Endothelial cell (in vitro differentiated cells): ENCODE measurements around the gene SAP30L. TPM values are rescaled to one million over a fixed set of nuclear protein-coding genes. Genes with fewer than 3 reads are reported as not detected.
A peak's percentile ranks its signal among the peaks of the same experiment; 100 is the strongest.

Experiments
- DNase-seq: peaks from one replicate; pipeline ENCODE4 v3.0.0; 2021; ENCODE audit warnings: low spot score
- H3K27ac Mint-ChIP-seq: one replicate; pipeline ENCODE4 v1.8.0; 2021; ENCODE audit warnings: mixed read lengths, inconsistent platforms; ENCODE audit not compliant: unreplicated experiment
- H3K27me3 Mint-ChIP-seq: one replicate; pipeline ENCODE4 v1.8.0; 2021; ENCODE audit warnings: mild to moderate bottlenecking, moderate library complexity, mixed read lengths, inconsistent platforms; ENCODE audit not compliant: unreplicated experiment
- H3K36me3 Mint-ChIP-seq: one replicate; pipeline ENCODE4 v1.8.0; 2021; ENCODE audit warnings: mild to moderate bottlenecking, low read depth, mixed read lengths, inconsistent platforms; ENCODE audit not compliant: unreplicated experiment
- H3K4me1 Mint-ChIP-seq: one replicate; pipeline ENCODE4 v1.8.0; 2021; ENCODE audit warnings: mild to moderate bottlenecking, mixed read lengths, inconsistent platforms; ENCODE audit not compliant: unreplicated experiment
- H3K4me3 Mint-ChIP-seq: one replicate; pipeline ENCODE4 v1.8.0; 2021; ENCODE audit warnings: mild to moderate bottlenecking, mixed read lengths, inconsistent platforms; ENCODE audit not compliant: unreplicated experiment
- H3K9me3 Mint-ChIP-seq: one replicate; pipeline ENCODE4 v1.8.0; 2021; ENCODE audit warnings: mixed read lengths, inconsistent platforms; ENCODE audit not compliant: unreplicated experiment
- total RNA-seq: library from RNA; stranded (reverse); fragmentation: NEBNext Ultra II Directional; extraction: Animal tissue kit (Norgen Biotek cat#: 25700); gene quantifications from one replicate; pipeline ENCODE4 v1.2.1, GENCODE V29; 2021; ENCODE audit not compliant: unreplicated experiment
- TF ChIP-seq, protein P1 (sequence below): fragments of 200-600 bp; sonication (generic); IDR thresholded peaks from one replicate; pipeline ENCODE4 v1.5.0; 2021; ENCODE audit warnings: antibody characterized with exemption; ENCODE audit not compliant: unreplicated experiment

Gene SAP30L
- total RNA-seq, 1 donor from 2014 or later, result 40.8 TPM

- H3K36me3 Mint-ChIP-seq, result peaks cover 30% of the 10 kb centered on the region
- TF ChIP-seq, protein P1, sequence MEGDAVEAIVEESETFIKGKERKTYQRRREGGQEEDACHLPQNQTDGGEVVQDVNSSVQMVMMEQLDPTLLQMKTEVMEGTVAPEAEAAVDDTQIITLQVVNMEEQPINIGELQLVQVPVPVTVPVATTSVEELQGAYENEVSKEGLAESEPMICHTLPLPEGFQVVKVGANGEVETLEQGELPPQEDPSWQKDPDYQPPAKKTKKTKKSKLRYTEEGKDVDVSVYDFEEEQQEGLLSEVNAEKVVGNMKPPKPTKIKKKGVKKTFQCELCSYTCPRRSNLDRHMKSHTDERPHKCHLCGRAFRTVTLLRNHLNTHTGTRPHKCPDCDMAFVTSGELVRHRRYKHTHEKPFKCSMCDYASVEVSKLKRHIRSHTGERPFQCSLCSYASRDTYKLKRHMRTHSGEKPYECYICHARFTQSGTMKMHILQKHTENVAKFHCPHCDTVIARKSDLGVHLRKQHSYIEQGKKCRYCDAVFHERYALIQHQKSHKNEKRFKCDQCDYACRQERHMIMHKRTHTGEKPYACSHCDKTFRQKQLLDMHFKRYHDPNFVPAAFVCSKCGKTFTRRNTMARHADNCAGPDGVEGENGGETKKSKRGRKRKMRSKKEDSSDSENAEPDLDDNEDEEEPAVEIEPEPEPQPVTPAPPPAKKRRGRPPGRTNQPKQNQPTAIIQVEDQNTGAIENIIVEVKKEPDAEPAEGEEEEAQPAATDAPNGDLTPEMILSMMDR, result no peak
- no peaks in the 10 kb centered on the region for H3K9me3 Mint-ChIP-seq
- peaks cover 3% of the 10 kb centered on the region for H3K4me1 Mint-ChIP-seq
- no peak overlapping the region for H3K27ac Mint-ChIP-seq
- H3K27me3 Mint-ChIP-seq, result no peaks in the 10 kb centered on the region
- no peak overlapping the region for H3K4me3 Mint-ChIP-seq
- DNase-seq, result no peak
These were observed 8.4 kb upstream of the SAP30L start for GRCh38 chr5:154437281-154437965.

DNA sequence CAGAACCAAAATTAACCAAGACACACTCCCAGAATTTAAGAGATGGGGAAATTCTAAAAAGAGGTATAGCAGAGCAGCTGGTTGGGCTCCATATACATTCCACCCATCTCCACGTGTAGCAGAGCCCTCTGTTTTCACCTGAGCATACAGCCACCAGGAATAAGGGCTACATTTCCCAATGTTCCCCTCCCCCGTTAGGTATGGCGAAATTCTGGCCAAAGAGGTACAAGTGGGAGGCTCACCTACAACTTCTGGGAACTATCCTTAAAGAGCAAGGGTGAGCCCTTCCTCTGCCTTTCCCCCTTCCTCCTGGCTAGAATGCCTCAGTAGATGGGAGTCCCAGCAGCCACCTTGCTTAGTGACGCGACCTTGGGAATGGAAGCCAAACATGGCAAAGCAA is 5.3 kb upstream of the SAP30L start:
- Mint-ChIP-seq H3K9me3 (no peaks in the 10 kb centered on the region), H3K27me3 (peaks cover 2% of the 10 kb centered on the region), H3K4me1 (peaks cover 13% of the 10 kb centered on the region), H3K27ac (no peak overlapping the region), H3K36me3 (peaks cover 28% of the 10 kb centered on the region), H3K4me3 (no peak overlapping the region)
- TF ChIP-seq, protein P1, result no peak
- no peak for DNase-seq

DNA sequence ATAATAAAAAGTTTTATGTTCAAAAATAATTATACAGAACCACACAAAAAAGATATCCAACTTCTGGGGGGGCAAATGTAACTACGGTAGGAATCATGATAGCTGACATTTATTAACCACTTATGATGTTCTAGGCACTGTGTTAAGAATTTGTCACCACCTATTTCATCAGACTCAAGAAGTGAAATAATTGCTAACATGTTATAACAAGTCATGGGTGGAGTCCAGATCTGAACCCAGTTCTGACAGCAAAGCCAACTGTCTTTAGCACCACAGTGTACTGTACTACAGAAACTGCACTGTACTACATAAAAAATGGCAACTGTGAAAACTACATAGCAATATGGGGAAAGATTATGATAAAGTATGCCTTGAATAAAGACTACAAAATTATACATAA is 3.0 kb upstream of the SAP30L start:
- TF ChIP-seq, protein P1, result no peak
- Mint-ChIP-seq H3K27me3 (peaks cover 2% of the 10 kb centered on the region), H3K36me3 (peaks cover 13% of the 10 kb centered on the region), H3K4me1 (peaks cover 17% of the 10 kb centered on the region), H3K27ac (no peak overlapping the region), H3K4me3 (no peak overlapping the region), H3K9me3 (no peaks in the 10 kb centered on the region)
- no peak for DNase-seq

DNA sequence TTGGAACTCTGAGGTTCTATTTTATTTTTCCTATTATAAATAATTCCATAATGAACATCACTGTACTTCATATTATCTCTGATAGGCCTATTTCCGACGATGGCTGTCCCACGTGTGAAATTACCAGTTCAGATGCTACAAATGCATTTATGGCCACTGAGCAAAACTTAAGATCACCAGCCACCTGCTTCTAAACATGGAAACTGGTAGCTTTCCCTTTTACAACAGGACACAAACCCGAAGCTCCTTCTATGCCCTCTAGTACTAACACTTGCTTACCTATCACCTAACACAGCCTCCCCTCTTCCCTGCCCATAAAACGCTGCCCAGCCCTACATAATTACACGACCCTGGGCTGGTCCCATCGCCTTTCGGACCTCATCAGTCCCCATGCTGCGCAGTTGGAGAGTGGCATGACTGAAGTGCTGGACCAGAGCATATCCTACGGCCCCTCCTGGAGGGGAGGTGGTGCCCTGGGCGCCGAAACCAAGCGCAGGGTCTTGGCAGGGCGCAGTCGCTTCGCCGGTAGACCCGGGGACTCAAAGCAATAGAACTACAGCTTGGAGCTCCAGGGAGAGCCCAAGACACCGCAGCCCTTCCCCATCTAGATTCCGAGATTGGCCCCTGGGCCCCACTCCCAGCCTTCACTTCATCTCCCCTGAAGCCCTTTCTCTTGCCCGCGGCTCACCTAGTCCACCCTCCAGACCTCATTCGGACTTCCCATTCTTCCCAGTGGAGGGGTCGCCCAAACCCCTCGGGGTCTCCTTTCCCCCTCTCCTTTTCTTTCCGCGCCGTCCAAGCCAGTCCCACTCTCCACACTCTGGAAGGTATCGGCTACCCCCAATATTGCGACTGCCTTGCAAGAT is 1.0 kb upstream of the SAP30L start:
- Mint-ChIP-seq H3K36me3 (peaks cover 9% of the 10 kb centered on the region), H3K27ac (no peak overlapping the region), H3K27me3 (peaks cover 2% of the 10 kb centered on the region), H3K4me3 (peak overlapping the region; percentile 100), H3K9me3 (no peaks in the 10 kb centered on the region), H3K4me1 (peaks cover 19% of the 10 kb centered on the region)
- DNase-seq, result peak; percentile 28
- TF ChIP-seq, protein P1, result no peak
